Urinary bladder (tissue), 4 donors: ENCODE measurements around the gene LAPTM4A. TPM values are rescaled to one million over a fixed set of nuclear protein-coding genes. Genes with fewer than 3 reads are reported as not detected.
"Not testable (repeated sequence)": the region's sequence is repeated elsewhere in the genome, so short reads cannot be mapped to it uniquely, and the experiment has no call there.

Source experiments
- DNase-seq: peaks from one replicate; pipeline ENCODE4 v3.0.0-alpha.2; 2015; ENCODE audit errors: extremely low spot score
- H3K27ac ChIP-seq: one replicate; pipeline ENCODE4 v1.5.1; 2013; ENCODE audit warnings: low read depth, mild to moderate bottlenecking, moderate library complexity
- H3K36me3 ChIP-seq: one replicate; pipeline ENCODE4 v1.6.1; 2013; ENCODE audit warnings: mild to moderate bottlenecking, moderate library complexity; ENCODE audit not compliant: insufficient read depth
- H3K4me1 ChIP-seq: one replicate; pipeline ENCODE4 v1.6.1; 2013; ENCODE audit warnings: mild to moderate bottlenecking, moderate library complexity; ENCODE audit not compliant: insufficient read depth
- H3K4me3 ChIP-seq: one replicate; pipeline ENCODE4 v1.5.1; 2013; ENCODE audit warnings: low read depth, low read length
- WGBS: extraction: QIAGEN DNeasy Blood & Tissue Kit; methylation state at CpG from one replicate; pipeline ENCODE4 v1.1.7; 2013; 5-methylcytosine and 5-hydroxymethylcytosine counted together
- polyA plus RNA-seq: library from polyadenylated mRNA; stranded (reverse); fragments of 200-250 nt; gene quantifications from one replicate; pipeline ENCODE4 v1.2.3, GENCODE V29; 2013
- total RNA-seq: library from RNA; depleted of rRNA; stranded (reverse); fragments of >200 nt; gene quantifications from one replicate; pipeline ENCODE4 v1.2.3, GENCODE V29; 2014
- donor health status: healthy with polysubstance abuse.
- donor health status: healthy.

Gene LAPTM4A
- total and polyA plus RNA-seq, 2 donors, result 227 to 412 TPM

DNA sequence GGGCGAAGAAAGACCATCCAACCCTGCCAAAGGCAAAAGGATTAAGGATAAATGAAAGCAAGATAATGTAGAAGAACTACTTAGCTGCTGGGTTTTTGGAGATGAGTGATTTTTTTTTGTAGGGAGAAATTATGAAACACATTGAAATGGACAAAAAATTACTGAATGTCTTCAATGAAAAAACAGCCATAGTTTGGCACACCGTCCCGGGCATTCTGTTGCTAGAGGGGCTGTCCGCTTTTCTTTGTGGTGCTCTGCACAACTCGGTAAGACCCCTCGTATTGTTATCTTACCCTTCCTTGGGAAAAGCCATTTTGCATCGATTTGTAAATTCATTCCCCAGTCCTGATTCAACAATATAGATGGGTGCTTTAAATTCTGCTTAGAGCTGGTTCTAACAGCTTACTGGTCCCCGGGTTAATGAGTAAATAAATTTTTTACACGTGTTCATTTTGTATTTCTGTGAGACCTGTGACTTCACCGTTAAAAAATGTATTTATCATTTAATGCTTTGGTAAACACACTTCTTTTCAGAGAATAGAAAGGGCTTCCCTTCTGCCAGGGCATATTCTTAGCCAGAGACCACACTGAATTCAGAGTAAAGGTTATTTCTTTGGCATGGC, 912 bp upstream of the LAPTM4A start:
- peak; percentile 41 for DNase-seq
- H3K36me3 ChIP-seq, result no peaks in the 10 kb centered on the region
- peak overlapping the region; percentile 43 for H3K4me3 ChIP-seq
- WGBS, result 1% methylated on average over 10 of the region's 10 CpGs
- no peaks in the 10 kb centered on the region for H3K4me1 ChIP-seq
- H3K27ac ChIP-seq, result peak overlapping the region; percentile 88

DNA sequence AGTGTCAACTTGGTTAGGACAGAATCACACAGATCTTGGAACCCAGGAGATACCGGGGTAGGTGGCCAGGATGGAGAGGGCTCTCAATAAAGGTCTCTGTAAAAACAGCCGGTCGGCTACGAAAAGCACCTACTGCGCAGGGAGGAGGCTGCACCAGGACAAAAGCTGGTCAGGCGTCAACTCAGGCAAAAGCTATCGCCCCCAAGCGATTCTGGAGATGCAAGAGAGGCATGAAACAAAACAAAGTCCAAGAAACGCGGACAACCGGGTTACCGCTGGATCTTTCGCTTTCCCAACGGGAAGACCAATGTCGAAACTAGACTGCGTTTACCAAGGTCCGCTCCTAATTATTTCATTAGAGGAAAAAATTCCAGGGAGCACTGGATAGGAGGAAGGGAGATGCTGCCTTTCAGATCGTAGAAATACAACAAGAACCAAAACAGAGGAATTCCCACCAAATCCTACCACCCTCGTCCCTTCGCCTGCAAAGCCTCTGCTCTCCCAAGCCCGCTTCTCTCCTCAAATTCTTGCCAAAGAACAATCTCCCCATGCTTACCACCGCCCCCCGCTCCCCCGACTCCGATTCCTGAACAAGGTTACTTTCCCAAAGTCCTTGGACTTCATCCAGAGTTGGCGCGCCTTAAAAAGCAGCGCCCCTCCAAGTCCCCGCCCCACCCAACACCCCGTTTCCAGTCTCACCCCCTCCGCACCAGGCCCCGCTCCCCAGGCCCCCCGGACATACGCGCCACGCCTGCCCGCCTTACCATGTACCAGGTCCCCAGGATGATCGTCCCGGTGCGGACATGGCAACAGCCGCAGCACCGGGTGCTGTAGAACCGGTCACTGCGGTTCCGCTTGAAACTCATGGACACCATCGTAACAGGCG, 539 bp downstream of the LAPTM4A start:
- H3K4me3 ChIP-seq, result peak overlapping the region; percentile 70
- DNase-seq, result peak; percentile 37
- H3K4me1 ChIP-seq, result no peaks in the 10 kb centered on the region
- under 1% methylated on average over 47 of the region's 47 CpGs for WGBS
- no peaks in the 10 kb centered on the region for H3K36me3 ChIP-seq
- H3K27ac ChIP-seq, result peak overlapping the region; percentile 94

DNA sequence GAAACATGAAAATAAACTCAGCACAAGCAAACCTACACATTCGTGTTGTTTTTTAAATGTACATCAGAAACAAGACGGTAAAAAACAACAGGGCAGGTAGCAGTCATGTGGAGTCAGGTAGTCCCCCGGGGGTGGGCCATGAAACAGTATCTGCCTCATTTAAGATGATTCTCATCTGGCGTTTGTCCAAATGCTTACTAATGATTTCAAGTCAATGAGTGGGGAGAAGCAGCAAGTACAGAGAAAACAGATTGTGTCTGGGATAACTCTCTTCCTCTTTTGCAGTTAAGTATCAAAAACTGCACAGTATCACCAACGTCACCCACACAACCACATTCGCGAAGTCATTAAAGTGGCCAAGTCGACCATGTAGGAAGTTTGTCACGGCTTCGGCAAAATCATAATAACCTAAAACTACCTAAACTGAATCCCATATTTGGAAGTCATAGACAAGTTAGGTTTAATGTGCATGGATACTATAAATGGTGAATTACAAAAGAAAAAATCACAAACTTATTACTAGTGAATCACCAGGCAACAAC, 1.3 kb downstream of the LAPTM4A start:
- peak; percentile 33 for DNase-seq

DNA sequence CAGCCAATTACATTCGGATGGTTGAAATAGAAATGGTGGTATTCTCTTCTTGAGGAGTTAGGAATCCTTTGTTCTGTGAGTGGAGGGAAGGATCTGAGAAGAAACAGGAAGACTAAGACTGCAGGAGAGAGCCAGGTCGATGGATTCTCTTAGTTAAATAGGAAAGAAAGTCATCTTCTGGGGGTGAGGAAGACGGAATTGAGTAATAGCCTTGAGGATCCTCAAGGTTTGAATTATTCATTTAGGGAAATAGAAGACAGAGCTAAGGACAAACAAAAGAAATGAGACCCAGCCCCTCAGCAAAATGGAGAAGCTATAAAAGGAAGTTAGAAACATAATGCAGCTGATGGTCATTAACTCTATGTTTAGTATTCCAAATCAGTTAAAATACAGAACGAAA, 1.8 kb downstream of the LAPTM4A start:
- Histone ChIP-seq H3K36me3 (peaks cover 2% of the 10 kb centered on the region), H3K27ac (peak overlapping the region; percentile 64), H3K4me3 (peak overlapping the region; percentile 70), H3K4me1 (no peaks in the 10 kb centered on the region)
- DNase-seq, result peak; percentile 18
- WGBS, result 2% methylated on average over 4 of the region's 4 CpGs

More for the DNA sequence above, 1.3 kb downstream of the LAPTM4A start:
- Histone ChIP-seq H3K27ac (peak overlapping the region; percentile 64), H3K4me1 (no peaks in the 10 kb centered on the region), H3K4me3 (peak overlapping the region; percentile 70), H3K36me3 (no peaks in the 10 kb centered on the region)
- under 1% methylated on average over 10 of the region's 10 CpGs for WGBS

- peak overlapping the region; percentile 70 for H3K4me3 ChIP-seq
- 32% methylated on average over 6 of the region's 6 CpGs for WGBS
- no peaks in the 10 kb centered on the region for H3K4me1 ChIP-seq
These were observed 2.7 kb downstream of the LAPTM4A start for GRCh38 chr2:20048488-20049448.

GRCh38 chr2:20045712-20046292, 5.6 kb downstream of the LAPTM4A start:
- WGBS, result 52% methylated on average over 4 of the region's 4 CpGs
- H3K4me3 ChIP-seq, H3K27ac ChIP-seq, H3K4me1 ChIP-seq, DNase-seq, H3K36me3 ChIP-seq: not testable (repeated sequence)

More at GRCh38 chr2:20048488-20049448, 2.7 kb downstream of the LAPTM4A start:
- no peak for DNase-seq
- Histone ChIP-seq H3K27ac (peak overlapping the region; percentile 16), H3K36me3 (peaks cover 2% of the 10 kb centered on the region)

DNA sequence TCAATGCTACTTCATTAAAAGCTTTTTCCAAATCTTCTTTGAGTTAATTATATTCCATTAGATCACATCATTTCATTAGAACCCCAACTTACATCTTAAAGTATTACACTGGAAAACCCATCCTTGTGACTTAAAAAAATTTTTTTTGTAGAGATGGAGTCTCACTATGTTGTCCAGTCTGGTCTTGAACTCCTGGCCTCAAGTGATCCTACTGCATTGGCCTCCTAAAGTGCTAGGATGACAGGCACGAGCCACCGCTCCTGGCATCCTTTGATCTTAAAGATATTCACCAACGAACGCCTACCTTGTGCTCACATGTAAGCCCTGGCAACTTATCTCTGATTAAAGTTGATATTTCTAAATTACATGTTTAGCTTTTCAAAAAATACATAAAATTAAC, 6.7 kb downstream of the LAPTM4A start:
- no peaks in the 10 kb centered on the region for H3K4me1 ChIP-seq

DNA sequence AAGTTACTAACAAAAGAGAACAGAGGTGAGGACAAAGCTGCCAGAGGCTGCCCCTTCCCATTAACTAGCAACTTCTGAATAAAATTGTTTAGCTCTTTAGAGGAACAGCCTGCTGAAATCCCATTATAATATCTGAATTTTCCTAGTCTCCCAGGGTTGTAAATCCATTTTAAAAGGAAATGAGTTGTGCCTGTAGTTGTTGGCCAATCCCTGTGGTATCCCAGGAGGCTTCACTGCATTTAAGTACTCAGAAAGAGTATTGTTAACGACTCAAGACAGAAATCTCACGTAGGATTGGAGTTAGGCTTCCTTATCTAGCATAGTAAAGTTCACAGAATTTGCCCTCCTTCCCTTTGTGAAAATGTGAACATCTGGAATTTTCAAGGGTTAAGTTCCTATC, 8.9 kb downstream of the LAPTM4A start:
- WGBS, result 27% methylated on average over 2 of the region's 2 CpGs
- Histone ChIP-seq H3K36me3 (peaks cover 2% of the 10 kb centered on the region), H3K4me1 (no peaks in the 10 kb centered on the region), H3K4me3 (no peak overlapping the region), H3K27ac (no peak overlapping the region)
- no peak for DNase-seq

More for the DNA sequence above, 6.7 kb downstream of the LAPTM4A start:
- peaks cover 2% of the 10 kb centered on the region for H3K36me3 ChIP-seq
- DNase-seq, result no peak
- no peak overlapping the region for H3K4me3 ChIP-seq
- 80% methylated on average over 4 of the region's 4 CpGs for WGBS
- no peak overlapping the region for H3K27ac ChIP-seq

DNA sequence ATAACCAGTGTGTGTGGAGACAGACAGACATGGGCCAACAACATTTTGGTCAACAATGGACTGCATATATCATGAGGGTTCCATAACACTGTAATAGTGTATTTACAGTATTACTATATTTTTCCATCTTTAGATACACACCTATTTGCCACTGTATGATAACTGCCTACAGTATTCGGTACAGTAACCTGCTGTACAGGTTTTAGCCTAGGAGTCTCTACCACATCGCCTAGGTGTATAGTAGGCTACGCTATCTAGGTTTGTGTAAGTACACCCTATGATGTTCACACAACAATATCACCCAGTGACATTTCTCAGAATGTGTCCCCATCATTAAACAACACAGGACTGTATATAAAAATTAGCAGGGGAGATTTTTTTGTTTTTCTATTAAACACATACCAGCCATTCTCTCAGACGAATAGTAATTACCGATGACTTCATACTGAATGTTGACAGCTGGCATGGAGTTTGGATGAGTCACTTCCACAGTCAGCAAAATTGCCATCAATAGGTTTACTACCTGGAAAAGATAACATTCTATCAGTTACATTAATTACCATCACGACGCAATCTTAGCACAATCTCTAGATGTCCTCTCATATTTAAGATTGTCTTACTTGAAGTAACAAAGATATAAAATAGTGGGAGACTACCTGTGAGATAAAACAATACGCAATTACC, 10.8 kb downstream of the LAPTM4A start:
- no peaks in the 10 kb centered on the region for H3K4me1 ChIP-seq
- H3K27ac ChIP-seq, result no peak overlapping the region
- DNase-seq, result no peak
- H3K36me3 ChIP-seq, result peaks cover 2% of the 10 kb centered on the region
- 79% methylated on average over 8 of the region's 8 CpGs for WGBS
- H3K4me3 ChIP-seq, result no peak overlapping the region

GRCh38 chr2:20037660-20038059, 13.8 kb downstream of the LAPTM4A start:
- peaks cover 5% of the 10 kb centered on the region for H3K36me3 ChIP-seq
- no peaks in the 10 kb centered on the region for H3K4me1 ChIP-seq
- H3K27ac ChIP-seq, result no peak overlapping the region
- H3K4me3 ChIP-seq, result no peak overlapping the region
- no peak for DNase-seq
- 79% methylated on average over 2 of the region's 2 CpGs for WGBS

- DNase-seq, result no peak
- Histone ChIP-seq H3K4me1 (no peaks in the 10 kb centered on the region), H3K36me3 (peaks cover 5% of the 10 kb centered on the region), H3K4me3 (no peak overlapping the region), H3K27ac (no peak overlapping the region)
- 53% methylated on average over 4 of the region's 4 CpGs for WGBS
These were observed 15.3 kb downstream of the LAPTM4A start for GRCh38 chr2:20035955-20036666.

- no peak overlapping the region for H3K27ac ChIP-seq
- H3K36me3 ChIP-seq, result peaks cover 10% of the 10 kb centered on the region
- no peaks in the 10 kb centered on the region for H3K4me1 ChIP-seq
- no peak for DNase-seq
- no peak overlapping the region for H3K4me3 ChIP-seq
- WGBS, result 61% methylated on average over 2 of the region's 2 CpGs
These were observed 16.6 kb downstream of the LAPTM4A start for GRCh38 chr2:20034821-20035220.
